ENCODE results near the gene INPP5F.

DNA sequence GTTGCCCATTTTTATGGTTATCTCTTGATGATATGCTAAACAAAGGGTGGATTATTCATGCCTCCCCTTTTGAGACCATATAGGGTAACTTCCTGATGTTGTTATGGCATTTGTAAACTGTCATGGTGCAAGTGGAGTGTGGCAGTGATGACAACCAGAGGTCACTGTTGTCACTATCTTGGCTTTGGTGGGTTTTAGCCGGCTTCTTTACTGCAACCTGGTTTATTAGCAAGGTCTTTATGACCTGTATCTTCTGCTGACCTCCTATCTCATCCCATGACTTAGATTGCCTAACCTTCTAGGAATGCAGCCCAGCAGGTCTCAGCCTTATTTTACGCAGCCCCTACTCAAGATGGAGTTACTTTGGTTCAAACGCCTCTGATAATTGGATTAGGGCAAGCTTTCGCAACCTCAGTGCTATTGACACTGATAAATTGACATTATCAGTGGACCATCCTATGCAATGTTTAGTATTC, 37.8 kb upstream of the INPP5F start:
- TF ChIP-seq, protein P1, sequence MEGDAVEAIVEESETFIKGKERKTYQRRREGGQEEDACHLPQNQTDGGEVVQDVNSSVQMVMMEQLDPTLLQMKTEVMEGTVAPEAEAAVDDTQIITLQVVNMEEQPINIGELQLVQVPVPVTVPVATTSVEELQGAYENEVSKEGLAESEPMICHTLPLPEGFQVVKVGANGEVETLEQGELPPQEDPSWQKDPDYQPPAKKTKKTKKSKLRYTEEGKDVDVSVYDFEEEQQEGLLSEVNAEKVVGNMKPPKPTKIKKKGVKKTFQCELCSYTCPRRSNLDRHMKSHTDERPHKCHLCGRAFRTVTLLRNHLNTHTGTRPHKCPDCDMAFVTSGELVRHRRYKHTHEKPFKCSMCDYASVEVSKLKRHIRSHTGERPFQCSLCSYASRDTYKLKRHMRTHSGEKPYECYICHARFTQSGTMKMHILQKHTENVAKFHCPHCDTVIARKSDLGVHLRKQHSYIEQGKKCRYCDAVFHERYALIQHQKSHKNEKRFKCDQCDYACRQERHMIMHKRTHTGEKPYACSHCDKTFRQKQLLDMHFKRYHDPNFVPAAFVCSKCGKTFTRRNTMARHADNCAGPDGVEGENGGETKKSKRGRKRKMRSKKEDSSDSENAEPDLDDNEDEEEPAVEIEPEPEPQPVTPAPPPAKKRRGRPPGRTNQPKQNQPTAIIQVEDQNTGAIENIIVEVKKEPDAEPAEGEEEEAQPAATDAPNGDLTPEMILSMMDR (IDR thresholded peaks at IDR 0.05) = peak in 1 of 5 experiments; percentile 5
- TF ChIP-seq POLR2A (IDR thresholded peaks at IDR 0.05) = no peak

Measured in tibial nerve (tissue), 3 donors.